Stimulated activated CD4-positive, alpha-beta T cell treated with anti-CD3 and anti-CD28 coated beads, Interleukin-1b, Interleukin-23, amount 100 ng/mL, for 48 hours (primary cell): ENCODE results near the gene TRIM59.

Source experiments
- DNase-seq: peaks from one replicate; pipeline ENCODE4 v3.0.0-alpha.2; 2020

TRIM59 gene

GRCh38 chr3:160402221-160403027 is 47.2 kb downstream of the TRIM59 start:
- no peak for DNase-seq

GRCh38 chr3:160401291-160402095 is 48.1 kb downstream of the TRIM59 start:
- DNase-seq = no peak

DNA sequence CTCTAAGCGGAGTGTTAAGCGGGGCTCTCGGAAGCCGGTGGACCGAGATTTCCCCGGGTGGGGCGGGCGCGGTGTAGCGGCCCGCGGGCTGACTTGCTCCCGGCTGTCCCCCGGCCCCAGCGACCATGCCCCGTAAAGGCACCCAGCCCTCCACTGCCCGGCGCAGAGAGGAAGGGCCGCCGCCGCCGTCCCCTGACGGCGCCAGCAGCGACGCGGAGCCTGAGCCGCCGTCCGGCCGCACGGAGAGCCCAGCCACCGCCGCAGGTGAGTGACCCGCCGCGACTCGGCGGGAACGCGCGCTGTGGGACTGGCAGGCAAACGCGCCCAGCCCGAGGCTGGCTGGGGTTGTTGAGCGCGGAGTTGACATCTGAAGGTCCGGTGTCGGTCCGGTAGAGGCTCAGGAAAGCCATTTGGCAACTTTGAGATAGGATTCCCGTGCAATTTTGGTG is 48.9 kb downstream of the TRIM59 start:
- peak; percentile 10 for DNase-seq

DNA sequence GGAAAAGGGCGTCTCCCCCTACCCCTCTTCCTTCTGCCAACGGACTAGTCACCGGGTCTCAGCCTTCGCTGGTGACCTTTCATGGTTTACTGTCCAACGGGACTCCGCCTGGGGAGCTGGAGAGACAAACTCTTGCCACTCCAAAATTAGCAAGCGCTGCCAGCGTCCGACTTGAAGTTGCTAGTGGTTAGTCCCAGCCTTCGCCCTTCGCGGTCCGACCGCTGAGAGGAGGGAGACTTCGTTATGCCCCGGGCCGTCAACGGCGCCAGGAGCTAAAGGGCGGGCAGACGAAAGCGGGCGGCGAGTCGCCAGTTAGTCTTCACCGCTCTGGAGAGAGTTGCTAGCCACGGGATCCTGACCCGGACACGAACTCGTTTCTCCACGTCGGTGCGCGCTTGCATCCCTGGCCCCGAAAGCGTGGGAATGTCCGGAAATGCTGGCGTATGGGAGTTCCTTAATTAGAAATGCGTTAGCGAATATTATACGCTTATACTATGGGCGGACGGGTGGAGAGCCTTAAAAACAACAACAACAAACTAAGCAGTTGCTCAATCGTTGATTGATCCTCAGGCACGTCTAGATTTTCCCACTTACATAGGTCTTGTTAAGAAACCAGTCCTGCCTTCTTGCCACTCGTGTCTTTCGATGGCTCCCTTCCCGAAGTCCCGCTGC is 49.4 kb downstream of the TRIM59 start:
- DNase-seq = peak; percentile 35

- peak; percentile 96 for DNase-seq
Observed at GRCh38 chr3:160399125-160400029, 50.2 kb downstream of the TRIM59 start, which contains the start of the genes IFT80 and SMC4. TSS of gene IFT80 (minus strand) at chr3:160399225. CDS start at chr3:160384600, 14,625 bp downstream. TSS of gene SMC4 (plus strand) at chr3:160399650. CDS start at chr3:160400827, 1,177 bp downstream.

DNA sequence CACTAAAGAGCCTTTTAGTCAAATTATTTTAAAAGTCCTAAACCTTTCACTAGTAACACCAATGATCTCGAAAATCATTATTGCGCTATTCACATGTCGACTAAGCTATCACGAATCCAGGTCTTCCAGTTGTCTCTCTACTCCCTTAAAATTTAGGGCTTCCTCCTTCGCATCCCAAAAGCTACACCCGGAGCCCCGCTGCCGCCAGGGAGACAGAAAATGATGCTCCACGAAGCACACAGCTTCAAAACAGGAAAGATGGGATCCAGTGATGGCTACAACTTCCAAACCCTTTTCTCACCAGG is 50.8 kb downstream of the TRIM59 start:
- DNase-seq = no peak

DNA sequence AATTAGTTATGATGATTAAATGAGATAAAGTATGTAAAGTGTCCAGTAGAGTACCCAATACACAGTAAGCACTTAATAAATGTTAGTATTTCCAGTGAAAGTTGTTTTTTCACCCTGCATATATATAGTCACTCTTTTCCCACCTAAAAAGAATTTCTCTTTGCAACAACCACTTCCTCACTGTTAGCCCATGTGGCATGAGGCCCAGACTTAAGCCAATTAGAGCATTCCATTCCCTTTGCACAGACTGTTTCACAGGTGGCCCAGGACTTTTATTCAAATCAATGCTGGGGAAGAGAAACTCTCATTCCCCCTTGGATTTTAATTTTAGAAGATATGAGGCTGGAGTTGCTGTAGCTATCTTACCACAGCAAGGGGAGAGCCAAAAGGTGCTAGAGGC is 54.3 kb downstream of the TRIM59 start:
- no peak for DNase-seq

DNA sequence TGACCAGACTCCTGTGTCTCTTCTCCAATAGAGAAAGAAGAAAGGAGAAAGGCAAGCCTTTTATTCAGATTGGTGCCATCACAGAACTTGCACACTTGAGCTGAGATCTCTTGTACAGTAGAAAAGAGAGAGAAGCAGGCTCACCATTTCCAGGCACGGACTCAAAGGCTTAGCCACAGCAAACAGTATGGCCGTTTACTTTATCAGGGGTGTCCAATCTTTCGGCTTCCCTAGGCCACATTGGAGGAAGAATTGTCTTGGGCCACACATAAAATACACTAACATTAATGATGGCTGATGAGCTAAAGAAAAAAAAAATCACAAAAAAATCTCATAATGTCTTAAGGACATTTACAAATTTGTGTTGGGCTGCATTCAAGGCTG is 55.6 kb downstream of the TRIM59 start:
- DNase-seq = no peak

DNA sequence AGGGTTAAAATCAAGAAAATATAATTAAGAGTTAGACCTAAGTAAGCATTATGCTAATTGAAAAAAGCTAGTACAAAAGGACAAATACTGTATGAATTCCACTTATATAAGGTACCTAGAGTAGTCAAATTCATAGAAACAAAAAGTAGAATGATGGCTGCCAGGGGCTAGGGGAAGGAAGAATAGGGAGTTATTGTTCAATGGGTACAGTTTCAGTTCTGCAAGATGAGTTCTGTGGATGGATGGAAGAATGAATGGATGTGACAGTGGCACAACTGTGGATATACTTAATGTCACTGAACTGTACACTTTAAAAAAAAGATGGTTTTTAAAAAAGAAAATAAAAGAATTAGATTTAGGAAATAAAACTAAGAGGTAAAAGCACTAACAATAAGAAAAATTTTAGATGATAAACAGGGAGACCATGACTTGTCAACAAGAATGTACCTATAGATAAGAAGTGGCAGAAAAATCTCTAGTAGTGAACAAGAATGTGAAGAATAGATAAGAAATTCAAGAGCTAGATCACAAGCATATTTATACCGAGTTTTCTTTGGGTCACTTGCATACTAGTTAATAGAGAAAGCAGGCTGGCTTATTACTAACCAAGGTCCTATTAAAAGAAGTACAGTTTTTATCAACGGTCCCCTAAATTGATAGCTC is 56.1 kb downstream of the TRIM59 start:
- no peak for DNase-seq

- no peak for DNase-seq
Observed at GRCh38 chr3:160392798-160393197, 56.8 kb downstream of the TRIM59 start.

GRCh38 chr3:160390565-160391138 is 58.9 kb downstream of the TRIM59 start:
- no peak for DNase-seq
